ENCODE results near the gene OSTN.

Gene OSTN

GRCh38 chr3:191307341-191307740, 108.3 kb downstream of the OSTN start:
- no peak for DNase-seq (ENCODE audit: extremely low read depth, low read depth)
- TF ChIP-seq CTCF (IDR thresholded peaks at IDR 0.05; ENCODE audit: low read depth, low read length) = no peak

GRCh38 chr3:191313296-191313695, 114.3 kb downstream of the OSTN start:
- DNase-seq (ENCODE audit: extremely low read depth, low read depth) = no peak
- no peak for TF ChIP-seq CTCF (IDR thresholded peaks at IDR 0.05; ENCODE audit: low read depth, low read length)

GRCh38 chr3:191314109-191314728, 115.2 kb downstream of the OSTN start:
- DNase-seq (ENCODE audit: extremely low read depth, low read depth) = no peak
- TF ChIP-seq CTCF (IDR thresholded peaks at IDR 0.05; ENCODE audit: low read depth, low read length) = no peak
